Measurements from ENCODE around the gene YPEL5. TPM values are rescaled to one million over a fixed set of nuclear protein-coding genes. Genes with fewer than 3 reads are reported as not detected.

The YPEL5 gene
- total and polyA plus RNA-seq, 2 donors (not counting 1 experiment from before 2014, with no cell fraction given): 94.7 to 159 TPM

- Histone ChIP-seq H4K20me1 (ENCODE audit: control insufficient read depth, extremely low read depth, insufficient read depth, low read length) (no peaks in the 10 kb centered on the region), H3K79me2 (ENCODE audit: control insufficient read depth, insufficient read depth, low read length) (no peaks in the 10 kb centered on the region), H3K27me3 (ENCODE audit: control insufficient read depth, insufficient read depth, low read length) (no peaks in the 10 kb centered on the region), H3K4me3 (replicated peaks in 1 of 4; ENCODE audit: control extremely low read depth in 1 of 4, insufficient read depth in 1 of 4, low read depth in 3 of 4, low read length in 4 of 4) (no peak overlapping the region), H3K4me2 (ENCODE audit: extremely low read depth, insufficient read depth, low read length) (no peak overlapping the region), H3K36me3 (ENCODE audit: control insufficient read depth, insufficient read depth, low read length) (no peaks in the 10 kb centered on the region), H3K9me3 (ENCODE audit: control insufficient read depth, insufficient read depth, low read depth, low read length) (no peaks in the 10 kb centered on the region), H2AFZ (ENCODE audit: low read length) (no peak overlapping the region), H3K4me1 (ENCODE audit: control insufficient read depth, extremely low read depth, insufficient read depth, low read length) (peaks cover 2% of the 10 kb centered on the region), H3K27ac (ENCODE audit: insufficient read depth, low read length) (no peak overlapping the region), H3K9ac (ENCODE audit: insufficient read depth, low read length) (no peak overlapping the region)
- DNase-seq (ENCODE audit: low read depth in 2 of 2): no peak
- TF ChIP-seq EZH2 (IDR thresholded peaks at IDR 0.05; ENCODE audit: low read length, missing control alignments): no peak
- no peak for TF ChIP-seq CTCF (conservative IDR thresholded peaks at IDR 0.05 in 1 of 2, IDR thresholded peaks at IDR 0.05 in 1 of 2; ENCODE audit: low read depth in 1 of 2, low read length in 2 of 2)
Observed at GRCh38 chr2:30108192-30108591, 38.6 kb upstream of the YPEL5 start.

DNA sequence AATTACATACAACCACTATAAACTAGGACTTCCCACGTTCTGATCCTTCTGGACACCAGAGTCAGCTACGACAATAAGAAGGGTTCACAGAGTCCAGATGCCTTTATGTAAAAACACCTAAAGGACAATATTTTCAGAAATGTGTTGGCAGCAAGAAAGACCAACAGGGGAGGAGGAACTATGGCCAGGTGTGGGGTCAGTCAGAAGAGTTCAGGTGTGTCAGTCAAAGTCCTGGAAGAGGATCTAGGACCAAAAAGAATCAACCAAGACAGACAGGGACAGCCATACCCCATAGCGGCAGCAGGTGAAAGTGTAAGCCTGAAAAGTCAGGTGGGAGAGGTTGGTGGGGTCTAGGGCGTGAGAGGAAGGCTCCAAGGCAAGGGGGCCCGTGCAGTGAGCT, 38.0 kb upstream of the YPEL5 start:
- Histone ChIP-seq H2AFZ (ENCODE audit: low read length) (no peak overlapping the region), H3K4me2 (ENCODE audit: extremely low read depth, insufficient read depth, low read length) (no peak overlapping the region), H3K79me2 (ENCODE audit: control insufficient read depth, insufficient read depth, low read length) (no peaks in the 10 kb centered on the region), H3K27ac (ENCODE audit: insufficient read depth, low read length) (no peak overlapping the region), H4K20me1 (ENCODE audit: control insufficient read depth, extremely low read depth, insufficient read depth, low read length) (no peaks in the 10 kb centered on the region), H3K9ac (ENCODE audit: insufficient read depth, low read length) (no peak overlapping the region), H3K4me1 (ENCODE audit: control insufficient read depth, extremely low read depth, insufficient read depth, low read length) (peaks cover 7% of the 10 kb centered on the region), H3K9me3 (ENCODE audit: control insufficient read depth, insufficient read depth, low read depth, low read length) (no peaks in the 10 kb centered on the region), H3K36me3 (ENCODE audit: control insufficient read depth, insufficient read depth, low read length) (no peaks in the 10 kb centered on the region), H3K27me3 (ENCODE audit: control insufficient read depth, insufficient read depth, low read length) (no peaks in the 10 kb centered on the region), H3K4me3 (replicated peaks in 1 of 4; ENCODE audit: control extremely low read depth in 1 of 4, insufficient read depth in 1 of 4, low read depth in 3 of 4, low read length in 4 of 4) (no peak overlapping the region)
- DNase-seq (ENCODE audit: low read depth in 2 of 2): no peak
- TF ChIP-seq EZH2 (IDR thresholded peaks at IDR 0.05; ENCODE audit: low read length, missing control alignments) (no peak), CTCF (conservative IDR thresholded peaks at IDR 0.05 in 1 of 2, IDR thresholded peaks at IDR 0.05 in 1 of 2; ENCODE audit: low read depth in 1 of 2, low read length in 2 of 2) (no peak)

- Histone ChIP-seq H3K27me3 (ENCODE audit: control insufficient read depth, insufficient read depth, low read length) (no peaks in the 10 kb centered on the region), H3K9ac (ENCODE audit: insufficient read depth, low read length) (no peak overlapping the region), H4K20me1 (ENCODE audit: control insufficient read depth, extremely low read depth, insufficient read depth, low read length) (no peaks in the 10 kb centered on the region), H3K79me2 (ENCODE audit: control insufficient read depth, insufficient read depth, low read length) (no peaks in the 10 kb centered on the region), H2AFZ (ENCODE audit: low read length) (no peak overlapping the region), H3K4me2 (ENCODE audit: extremely low read depth, insufficient read depth, low read length) (no peak overlapping the region), H3K36me3 (ENCODE audit: control insufficient read depth, insufficient read depth, low read length) (no peaks in the 10 kb centered on the region), H3K9me3 (ENCODE audit: control insufficient read depth, insufficient read depth, low read depth, low read length) (no peaks in the 10 kb centered on the region), H3K27ac (ENCODE audit: insufficient read depth, low read length) (no peak overlapping the region), H3K4me3 (replicated peaks in 1 of 4; ENCODE audit: control extremely low read depth in 1 of 4, insufficient read depth in 1 of 4, low read depth in 3 of 4, low read length in 4 of 4) (no peak overlapping the region), H3K4me1 (ENCODE audit: control insufficient read depth, extremely low read depth, insufficient read depth, low read length) (peaks cover 10% of the 10 kb centered on the region)
- no peak for DNase-seq (ENCODE audit: low read depth in 2 of 2)
- TF ChIP-seq CTCF (conservative IDR thresholded peaks at IDR 0.05 in 1 of 2, IDR thresholded peaks at IDR 0.05 in 1 of 2; ENCODE audit: low read depth in 1 of 2, low read length in 2 of 2): no peak
- no peak for TF ChIP-seq EZH2 (IDR thresholded peaks at IDR 0.05; ENCODE audit: low read length, missing control alignments)
Observed at GRCh38 chr2:30109856-30110255, 37.0 kb upstream of the YPEL5 start.

All from fibroblast of lung (primary cell).